HG02588 (cell line): ENCODE results near the gene PPP1R14C.
"Not testable (repeated sequence)": the region's sequence is repeated elsewhere in the genome, so short reads cannot be mapped to it uniquely, and the experiment has no call there.

Experiments used
- ATAC-seq: cut with Tn5 transposase; IDR thresholded peaks from one replicate; pipeline ENCODE4 v1.9.1; 2021; ENCODE audit warnings: mild to moderate bottlenecking, moderate library complexity; ENCODE audit not compliant: unreplicated experiment

Gene PPP1R14C

DNA sequence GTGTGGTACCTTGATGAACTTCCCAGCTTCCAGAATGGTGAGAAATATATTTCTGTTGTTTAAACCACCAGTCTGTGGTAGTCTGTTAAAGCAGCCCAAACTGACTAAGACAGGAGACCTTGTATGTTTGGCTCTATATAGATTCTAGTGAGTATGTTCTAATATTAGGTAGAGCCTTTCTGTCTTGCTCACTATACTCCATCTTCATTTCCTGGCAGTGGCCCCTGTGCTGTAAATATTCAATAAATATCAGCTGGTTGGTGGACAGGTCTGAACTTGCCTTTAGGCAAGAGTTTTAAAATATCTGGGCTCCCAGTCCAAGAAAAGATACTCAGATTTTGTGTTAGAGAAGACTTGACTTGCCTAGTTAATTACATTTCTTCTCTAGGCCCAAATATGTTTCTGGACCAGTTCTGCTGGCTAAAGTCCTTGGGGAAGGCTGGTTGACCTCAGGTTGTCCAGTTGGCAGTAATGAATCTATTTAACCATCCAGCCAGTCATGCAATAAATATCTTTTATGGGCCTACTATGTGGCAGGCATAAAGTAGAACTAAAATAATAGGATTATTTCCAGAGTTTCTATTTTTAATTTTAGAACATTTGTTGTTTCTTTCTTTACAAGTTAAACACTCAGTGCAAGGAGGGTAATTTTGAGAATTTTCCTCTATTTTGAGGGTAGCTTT lies 22.3 kb downstream of the PPP1R14C start:
- no peak for ATAC-seq

DNA sequence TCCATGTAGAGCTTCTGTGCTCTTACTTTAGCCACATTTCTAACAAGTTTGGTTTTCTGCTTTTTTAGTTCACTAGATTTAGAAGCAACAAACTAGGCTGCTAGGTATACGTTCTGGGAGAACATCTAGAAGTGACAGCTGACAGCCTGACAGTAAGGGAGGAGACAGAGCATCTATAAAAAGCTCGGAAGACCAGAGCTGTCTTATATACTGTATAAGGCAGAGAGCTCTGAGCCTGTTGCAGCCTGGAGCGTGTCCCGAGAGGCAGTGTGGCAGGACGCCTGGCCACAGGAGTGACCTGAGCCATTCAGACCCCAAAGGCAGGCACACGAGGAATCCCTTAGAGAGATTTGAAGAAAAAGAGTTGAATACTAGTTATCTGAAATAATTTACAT lies 24.6 kb downstream of the PPP1R14C start:
- ATAC-seq, result no peak

DNA sequence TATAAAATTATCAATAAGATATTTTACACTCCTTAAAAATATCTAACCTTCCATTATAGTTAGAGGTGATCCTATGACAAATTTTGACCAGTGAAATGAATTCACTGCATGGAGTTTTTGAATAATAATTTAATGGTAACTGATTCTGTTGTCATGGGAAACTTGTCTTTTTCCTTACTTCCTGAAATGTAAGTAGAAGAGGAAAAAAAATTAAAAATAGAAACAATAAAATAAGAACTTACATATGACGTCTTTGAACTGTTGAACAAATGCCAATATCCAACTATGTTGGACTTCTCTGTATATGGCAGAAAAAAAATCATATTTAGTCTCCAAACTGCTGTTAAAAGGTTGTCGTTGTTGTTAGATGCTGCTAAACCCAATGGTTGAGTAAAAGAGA lies 26.3 kb downstream of the PPP1R14C start:
- ATAC-seq, result no peak

DNA sequence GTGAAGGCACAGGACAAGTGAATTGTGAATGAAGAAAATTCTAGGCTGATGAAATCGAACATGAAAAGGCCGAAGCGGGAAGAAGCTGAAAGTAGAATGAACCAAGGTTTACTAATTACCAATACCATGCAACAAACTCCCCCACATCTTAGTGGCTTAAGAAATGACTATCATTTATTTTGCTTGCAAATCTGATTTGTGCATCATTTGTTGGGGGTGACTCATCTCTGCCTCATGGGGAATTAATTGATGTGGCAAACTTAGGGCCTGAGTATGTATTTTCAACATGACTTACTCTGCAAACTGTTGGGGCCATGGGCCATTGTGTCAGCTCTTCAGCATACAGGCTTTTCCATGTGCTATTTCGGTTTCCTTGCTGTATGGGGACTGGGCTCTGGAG lies 26.8 kb downstream of the PPP1R14C start:
- no peak for ATAC-seq

DNA sequence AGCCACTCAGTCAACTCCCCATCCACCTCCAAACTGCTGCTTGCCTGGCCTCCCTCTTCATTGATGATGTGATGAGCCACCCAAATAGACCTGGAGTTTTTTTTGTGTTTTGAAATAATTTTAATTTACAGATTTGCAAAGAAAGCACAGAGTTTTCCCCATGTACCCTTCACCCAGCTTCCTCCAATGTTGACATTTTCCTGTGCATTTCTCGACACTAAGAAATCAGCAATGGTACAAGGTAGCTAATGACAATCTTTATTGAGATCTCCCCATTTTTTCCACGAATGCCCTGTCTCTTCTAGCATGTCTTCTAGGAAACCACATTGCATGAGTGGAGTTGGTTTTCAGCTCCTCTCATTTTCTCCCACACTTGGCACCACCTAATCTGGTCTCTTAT lies 30.1 kb downstream of the PPP1R14C start:
- no peak for ATAC-seq

DNA sequence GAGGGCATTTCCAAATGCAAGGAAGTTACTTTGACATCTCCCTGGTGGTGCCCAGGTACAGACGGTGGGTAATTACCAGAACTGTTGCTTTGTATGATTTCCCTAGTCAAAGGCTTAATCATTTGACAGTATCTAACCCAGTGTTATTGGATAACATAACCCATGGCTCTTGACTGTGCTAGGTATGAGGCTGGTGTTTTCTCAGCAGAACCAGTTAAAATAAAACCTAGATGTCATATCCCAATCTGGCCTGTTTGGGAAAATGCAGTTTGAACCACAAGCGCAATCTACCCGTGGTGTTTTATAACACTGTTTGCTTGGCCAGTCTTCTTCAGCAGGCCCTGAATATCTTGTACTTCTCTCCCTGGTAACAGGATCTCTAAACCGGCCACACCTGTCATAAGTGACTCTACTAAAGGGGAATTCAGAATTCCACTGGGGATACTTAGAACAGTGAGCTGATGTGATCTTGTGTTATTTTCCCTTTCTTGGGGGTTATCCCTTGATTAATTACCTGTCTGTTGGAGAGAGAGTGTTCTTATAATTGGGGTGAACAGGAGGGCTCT lies 32.8 kb downstream of the PPP1R14C start:
- ATAC-seq, result no peak

DNA sequence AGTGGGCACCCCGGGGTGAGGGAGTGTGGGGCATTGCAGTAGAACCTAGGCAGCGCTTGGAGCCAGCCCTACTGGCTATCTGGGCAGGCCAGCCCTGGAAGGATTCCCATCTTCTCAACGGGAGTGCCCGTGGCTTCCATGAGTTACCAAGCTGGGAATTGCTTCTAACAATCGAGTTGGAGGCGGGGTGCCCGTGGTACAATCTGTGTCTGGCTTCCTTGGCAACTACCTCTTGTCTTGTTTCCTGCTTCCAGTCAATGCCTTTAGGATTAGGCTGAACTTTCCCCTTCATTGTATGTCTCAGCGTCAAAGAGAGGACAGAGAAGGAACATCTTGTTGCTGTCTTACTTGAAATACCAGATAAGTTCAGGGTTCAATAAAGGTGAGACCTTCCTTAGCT lies 33.3 kb downstream of the PPP1R14C start:
- no peak for ATAC-seq

DNA sequence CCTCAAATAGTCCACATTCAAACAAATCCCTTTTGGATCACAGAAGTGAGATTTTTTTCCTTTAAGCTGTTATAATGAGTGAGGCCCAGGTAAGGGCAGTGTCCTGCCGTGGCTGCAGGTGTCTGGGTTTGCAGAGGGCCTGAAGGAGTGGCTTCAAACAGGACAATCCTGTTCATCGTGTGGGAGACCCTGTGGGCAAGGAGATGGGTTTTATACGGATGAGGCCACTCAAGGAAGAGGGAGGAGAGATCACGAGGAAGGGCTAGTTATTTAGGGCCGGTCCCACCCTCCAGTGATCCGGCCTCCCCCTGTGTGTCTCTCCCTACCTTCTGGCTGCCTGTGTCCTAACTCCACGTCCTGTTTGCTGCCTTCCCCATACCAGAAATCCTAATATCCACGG lies 33.8 kb downstream of the PPP1R14C start:
- no peak for ATAC-seq

DNA sequence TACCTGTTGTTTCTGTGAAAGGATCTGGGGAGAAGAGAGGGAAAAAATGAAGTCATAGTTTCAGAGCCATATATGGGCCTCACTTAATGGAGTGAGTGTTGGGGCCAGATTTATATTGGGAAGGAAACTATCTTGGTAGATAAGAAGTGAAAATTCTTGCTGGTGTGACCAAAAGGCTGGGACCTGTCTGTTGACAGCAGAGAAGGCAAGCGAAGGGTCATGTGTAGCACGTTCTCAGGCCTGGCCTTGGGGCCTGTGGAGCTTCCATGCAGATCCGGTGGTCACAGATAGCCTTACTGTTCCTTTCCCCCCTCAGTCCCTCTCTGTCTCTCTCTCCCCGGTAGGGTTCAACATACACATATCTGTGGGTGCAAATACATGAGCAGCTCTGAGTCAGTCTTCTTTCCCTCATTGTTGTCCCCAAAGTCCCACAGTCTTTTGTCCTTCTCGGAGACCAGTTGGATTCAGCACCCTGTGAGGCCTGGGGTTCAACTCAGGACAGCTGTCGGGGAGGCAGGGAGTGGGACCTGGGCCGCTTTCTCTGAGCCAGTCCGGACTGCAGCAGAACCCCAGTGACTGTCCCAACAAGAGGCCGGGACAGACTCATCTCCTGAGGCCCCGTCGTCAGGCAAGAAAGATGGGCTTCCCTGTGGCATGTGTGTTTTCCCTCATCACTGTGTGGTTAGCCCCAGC lies 34.6 kb downstream of the PPP1R14C start:
- no peak for ATAC-seq

DNA sequence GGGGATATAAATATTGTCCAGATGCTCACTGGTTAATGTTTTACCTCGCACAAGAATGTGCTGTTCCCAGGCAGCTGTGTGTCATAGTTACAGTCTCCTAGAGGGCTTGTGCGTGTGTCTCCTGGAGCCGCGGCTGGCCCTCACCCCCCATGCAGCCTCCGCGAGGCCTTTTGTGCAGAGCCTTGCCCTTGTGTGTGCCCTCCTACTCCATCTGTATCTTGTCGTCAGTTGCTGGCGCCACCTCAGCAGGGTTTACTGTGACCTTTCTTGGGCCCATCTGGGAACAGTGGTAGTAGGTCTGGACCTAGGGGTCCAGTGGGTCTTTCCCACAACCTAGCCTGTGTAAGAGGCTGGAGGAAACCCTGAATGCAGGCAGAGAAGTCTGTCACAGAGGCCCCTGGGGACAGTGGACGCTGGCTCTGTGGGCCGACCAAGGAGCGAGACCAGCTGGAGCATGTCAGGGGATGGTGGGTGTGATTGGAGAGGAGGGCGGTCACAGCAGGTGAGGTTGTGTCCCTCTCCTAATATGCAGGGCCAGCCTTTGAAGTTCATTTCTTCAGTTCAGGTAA lies 35.2 kb downstream of the PPP1R14C start:
- ATAC-seq, result no peak

DNA sequence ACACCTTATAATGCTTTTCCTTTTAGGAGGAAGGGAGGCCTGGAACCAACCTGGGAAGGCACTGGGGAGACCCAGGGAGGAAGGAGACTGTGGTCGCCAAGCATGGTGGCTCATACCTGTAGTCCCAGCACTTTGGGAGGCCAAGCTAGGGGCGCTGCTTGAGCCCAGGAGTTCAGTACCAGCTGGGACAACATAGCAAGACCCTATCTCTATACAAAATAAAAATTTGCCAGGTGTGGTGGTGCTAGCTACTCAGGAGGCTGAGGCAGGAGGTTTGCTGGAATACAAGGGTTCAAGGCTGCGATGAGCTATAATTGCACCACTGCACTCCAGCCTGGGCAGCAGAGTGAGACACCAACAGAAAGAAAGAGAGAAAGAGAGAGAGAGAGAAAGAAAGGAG lies 36.2 kb downstream of the PPP1R14C start:
- ATAC-seq, result no peak

DNA sequence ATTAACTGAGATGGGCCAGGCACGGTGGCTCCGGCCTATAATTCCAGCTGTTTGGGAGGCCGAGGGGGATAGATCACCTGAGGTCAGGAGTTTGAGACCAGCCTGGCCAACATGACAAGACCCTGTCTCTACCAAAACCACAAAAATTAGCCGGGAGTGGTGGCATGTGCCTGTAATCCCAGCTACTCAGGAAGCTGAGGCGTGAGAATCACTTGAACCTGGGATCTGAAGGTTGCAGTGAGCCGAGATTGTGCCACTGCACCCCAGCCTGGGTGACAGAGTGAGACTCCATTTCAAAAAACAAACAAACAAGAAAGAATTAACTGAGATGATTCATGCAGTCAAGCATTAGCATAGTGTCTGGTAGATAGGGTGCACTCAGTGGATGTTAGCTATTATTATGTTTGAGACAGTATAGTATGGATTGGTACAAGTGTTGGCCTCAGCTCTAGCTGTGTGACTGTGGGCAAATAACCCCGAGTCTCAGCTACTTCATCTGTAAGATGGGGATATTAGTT lies 37.1 kb downstream of the PPP1R14C start:
- not testable (repeated sequence) for ATAC-seq

DNA sequence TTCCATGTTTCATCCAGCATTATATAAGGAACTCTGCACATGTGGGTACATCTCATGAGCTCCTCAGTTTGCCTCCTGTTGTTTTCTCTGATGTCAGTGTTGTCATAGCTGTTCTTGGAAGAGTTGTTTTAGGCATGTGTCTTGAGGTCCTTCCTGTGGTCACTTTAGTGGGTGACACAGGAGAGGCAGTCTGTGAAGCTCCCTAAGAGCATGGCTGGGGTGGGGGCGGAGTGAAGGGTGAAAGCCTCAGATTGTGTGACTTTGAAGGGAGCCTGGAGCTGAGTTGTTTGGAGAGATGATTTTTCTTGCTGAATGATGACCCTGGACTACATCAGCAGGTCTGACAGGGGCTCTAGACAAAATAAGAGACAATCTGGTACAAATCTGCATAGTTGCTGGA lies 37.7 kb downstream of the PPP1R14C start:
- ATAC-seq, result no peak

DNA sequence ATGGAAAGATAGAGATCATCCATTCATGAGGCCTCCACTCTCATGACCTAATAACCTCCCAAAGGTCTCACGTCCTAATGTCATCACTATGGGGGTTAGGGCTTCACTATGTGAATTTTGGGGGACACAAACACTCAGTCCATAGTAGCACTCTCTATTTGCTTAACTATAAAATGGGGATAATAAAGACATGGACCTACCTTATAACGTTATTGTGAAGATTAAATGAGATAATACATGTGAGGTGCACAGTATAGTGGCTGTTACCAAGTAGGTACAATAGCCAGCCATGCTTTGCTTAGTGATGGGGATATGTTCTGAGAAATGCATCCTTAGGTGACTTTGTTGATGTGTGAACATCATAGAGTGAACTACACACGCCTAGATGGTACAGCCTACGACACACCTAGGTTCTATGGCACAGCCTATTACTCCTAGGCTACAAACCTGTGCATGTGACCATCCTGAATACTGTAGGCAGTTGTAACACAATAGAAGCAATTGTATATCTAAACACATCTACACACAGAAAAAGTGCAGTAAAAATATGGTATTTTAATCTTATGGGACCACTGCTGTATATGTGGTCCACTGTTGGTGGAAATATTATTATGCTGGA lies 39.7 kb downstream of the PPP1R14C start:
- ATAC-seq, result no peak

DNA sequence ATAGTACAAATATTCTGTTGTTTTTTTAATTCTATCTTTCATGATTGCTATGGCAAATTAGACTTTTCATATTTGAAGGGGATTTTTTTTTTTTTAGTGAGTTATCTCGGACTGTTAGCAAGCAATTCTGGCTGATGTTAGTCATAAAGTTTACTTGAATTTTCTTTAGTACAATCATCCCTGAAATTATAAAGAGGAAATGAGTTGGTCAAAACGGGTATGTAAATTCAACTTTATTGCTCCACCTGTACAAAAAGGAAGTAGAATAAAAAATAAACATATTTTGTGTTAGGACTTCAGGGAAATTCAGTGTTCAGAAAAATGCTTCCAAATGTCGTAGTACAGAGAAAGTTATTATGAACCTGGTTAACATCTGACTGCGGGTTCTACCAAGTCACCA lies 40.3 kb downstream of the PPP1R14C start:
- ATAC-seq, result no peak

DNA sequence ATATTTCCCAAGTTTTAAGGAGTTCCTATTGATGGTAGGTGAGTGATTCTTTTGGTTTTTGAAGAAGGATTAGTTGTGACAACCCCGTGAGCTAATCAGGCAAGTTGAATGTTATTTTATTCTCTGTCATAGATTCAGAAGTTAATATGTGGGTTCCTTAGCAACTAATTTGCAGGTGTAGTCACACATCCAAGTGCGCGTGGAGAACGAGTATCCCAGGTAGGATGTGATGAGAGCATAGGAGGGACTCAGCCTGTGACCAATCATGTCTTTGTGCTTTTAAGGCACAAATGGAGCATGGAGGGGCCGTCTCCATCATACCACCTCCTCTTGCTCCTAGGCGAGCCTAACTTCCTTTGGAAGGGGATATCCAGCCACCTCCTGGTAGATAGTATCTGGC lies 41.1 kb downstream of the PPP1R14C start:
- no peak for ATAC-seq

DNA sequence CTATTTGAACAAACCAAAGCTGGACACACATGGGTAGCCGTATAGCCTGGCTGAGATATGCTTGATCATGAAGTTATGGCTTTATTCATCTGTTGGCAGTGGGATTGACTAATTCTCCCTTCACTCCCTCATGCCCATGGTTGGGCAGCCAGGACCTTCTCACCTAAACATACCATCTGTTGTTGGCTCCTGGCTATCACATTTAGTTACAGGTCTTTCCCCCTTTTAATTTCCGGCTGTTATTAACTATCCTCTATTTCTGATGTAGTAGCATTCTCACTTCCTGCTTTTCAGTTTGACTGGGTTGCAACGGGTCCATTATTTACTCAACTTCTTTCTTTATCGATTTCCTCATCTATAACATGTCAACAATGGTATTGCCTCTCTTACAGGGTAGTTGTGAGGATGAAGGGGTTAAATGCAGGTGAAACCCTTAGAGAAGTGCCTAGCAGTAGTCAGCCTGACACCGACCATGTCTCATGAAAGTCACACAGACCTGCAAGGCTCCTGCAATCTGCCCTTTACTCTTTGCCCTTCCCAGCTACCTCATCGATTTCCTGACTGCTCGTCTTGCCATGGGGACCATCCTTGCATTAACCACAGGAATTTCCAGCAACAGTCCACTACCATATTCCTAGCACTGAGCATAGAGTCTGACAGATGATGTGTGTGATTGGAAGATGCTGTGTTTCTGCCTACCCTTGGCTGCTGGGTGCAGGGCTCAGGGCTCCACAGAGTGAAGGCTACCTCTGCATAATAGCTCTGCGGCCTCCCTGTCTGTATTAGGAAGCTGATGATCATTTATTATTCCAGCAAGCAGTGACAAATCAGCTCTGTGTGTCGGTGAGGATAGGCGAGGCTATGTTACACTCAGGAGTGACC lies 42.2 kb downstream of the PPP1R14C start:
- no peak for ATAC-seq

DNA sequence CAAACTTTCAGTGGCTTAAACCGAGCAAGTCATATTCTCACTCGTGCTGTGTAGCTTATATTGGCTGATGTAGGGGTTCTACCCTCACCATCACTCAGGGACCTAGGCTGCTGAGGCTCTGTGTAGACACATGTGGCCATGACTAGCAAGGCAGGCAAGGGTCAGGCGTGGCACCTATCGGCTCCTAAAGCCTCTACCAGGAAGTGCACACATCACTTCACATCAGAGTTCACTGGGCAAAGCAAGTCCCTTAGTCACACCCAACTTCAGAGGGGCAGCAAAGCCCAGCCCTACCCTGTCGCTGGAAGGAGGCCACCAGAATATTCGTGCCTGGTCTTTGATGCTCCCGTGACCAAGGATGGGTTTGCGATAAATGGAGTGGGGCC lies 42.9 kb downstream of the PPP1R14C start:
- no peak for ATAC-seq

DNA sequence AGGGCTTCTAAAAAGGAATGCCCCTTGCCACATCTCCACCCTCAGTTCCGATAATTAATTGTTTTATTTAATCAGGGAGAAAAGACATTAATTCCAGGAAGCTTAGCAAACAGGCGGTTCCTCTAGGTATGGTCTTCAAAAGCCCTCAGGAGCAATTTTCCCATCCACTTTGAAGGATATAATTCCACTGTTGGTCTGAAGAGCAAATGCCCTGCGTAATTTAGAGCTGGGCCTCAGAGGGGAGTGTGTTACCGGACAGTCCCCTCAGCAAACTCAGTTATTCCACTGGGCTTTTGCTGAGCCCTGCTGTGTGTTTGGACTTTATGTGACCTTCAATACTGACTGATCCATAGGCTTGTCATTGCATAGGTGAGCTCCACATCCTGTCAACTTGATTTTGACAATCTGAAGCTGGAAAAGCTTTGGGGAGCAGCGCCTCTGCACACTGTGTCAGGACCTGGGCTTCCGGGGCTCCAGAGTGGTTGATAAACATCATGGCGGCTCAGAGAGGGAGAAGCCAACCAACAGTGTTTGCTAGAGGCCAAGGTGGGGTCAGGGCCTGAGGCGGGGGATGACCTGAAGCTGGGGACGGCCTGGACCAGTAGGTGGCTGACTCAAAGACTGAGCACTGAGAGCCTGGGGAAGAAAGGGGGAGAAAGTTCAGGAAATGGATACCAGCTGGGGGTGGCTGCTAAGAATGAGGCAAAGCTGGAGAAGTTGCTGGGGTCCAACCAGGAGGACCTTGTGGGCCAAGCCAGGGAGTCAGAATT lies 43.5 kb downstream of the PPP1R14C start:
- ATAC-seq, result no peak

DNA sequence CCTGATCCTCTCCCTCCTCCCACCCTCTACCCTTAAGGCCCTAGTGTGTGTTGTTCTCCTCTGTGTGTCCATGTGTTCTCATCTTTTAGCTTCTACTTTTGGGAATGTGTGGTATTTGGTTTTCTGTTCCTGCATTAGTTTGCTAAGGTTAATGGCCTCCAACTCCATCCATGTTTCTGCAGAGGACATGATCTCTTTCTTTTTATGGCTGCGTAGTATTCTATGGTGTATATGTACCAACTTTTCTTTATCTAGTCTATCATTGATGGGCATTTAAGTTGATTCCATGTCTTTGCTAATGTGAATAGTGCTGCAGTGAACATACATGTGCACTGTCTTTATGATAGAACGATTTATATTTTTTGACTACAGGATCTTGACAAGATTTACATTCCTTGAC lies 44.6 kb downstream of the PPP1R14C start:
- not testable (repeated sequence) for ATAC-seq
